Skeletal muscle satellite cell (primary cell): Measurements from ENCODE around the gene TPP2. TPM values are rescaled to one million over a fixed set of nuclear protein-coding genes. Genes with fewer than 3 reads are reported as not detected.

Experiments
- H3K27me3 ChIP-seq: 2 replicates; pipeline ENCODE4 v1.7.0; 2013; ENCODE audit warnings: low read length; ENCODE audit not compliant: control insufficient read depth, insufficient read depth
- H3K36me3 ChIP-seq: 2 replicates; pipeline ENCODE4 v1.7.0; 2013; ENCODE audit warnings: mild to moderate bottlenecking, control low read depth, low read length; ENCODE audit not compliant: insufficient read depth
- H3K4me1 ChIP-seq: 2 replicates; pipeline ENCODE4 v1.7.0; 2013; ENCODE audit warnings: low read length; ENCODE audit not compliant: control insufficient read depth, insufficient read depth
- H3K4me2 ChIP-seq: 2 replicates; pipeline ENCODE4 v1.7.0; 2013; ENCODE audit warnings: mild to moderate bottlenecking, low read length
- H3K4me3 ChIP-seq: 2 replicates; pipeline ENCODE4 v1.7.0; 2013; ENCODE audit warnings: low read length
- H3K9ac ChIP-seq: 2 replicates; pipeline ENCODE4 v1.7.0; 2013; ENCODE audit warnings: mild to moderate bottlenecking, low read depth, low read length, moderate library complexity
- H3K9me3 ChIP-seq: replicated peaks from 2 replicates; pipeline ENCODE4 v1.7.0; 2013; ENCODE audit warnings: mild to moderate bottlenecking, control low read depth, low read length
- total RNA-seq: library from RNA; depleted of rRNA; stranded (reverse); fragments of >200 nt; gene quantifications from 2 replicates; pipeline ENCODE4 v1.2.3, GENCODE V29; 2012; rRNA removed

Gene TPP2
- total RNA-seq = 48.1 and 62.9 TPM in 2 replicates

DNA sequence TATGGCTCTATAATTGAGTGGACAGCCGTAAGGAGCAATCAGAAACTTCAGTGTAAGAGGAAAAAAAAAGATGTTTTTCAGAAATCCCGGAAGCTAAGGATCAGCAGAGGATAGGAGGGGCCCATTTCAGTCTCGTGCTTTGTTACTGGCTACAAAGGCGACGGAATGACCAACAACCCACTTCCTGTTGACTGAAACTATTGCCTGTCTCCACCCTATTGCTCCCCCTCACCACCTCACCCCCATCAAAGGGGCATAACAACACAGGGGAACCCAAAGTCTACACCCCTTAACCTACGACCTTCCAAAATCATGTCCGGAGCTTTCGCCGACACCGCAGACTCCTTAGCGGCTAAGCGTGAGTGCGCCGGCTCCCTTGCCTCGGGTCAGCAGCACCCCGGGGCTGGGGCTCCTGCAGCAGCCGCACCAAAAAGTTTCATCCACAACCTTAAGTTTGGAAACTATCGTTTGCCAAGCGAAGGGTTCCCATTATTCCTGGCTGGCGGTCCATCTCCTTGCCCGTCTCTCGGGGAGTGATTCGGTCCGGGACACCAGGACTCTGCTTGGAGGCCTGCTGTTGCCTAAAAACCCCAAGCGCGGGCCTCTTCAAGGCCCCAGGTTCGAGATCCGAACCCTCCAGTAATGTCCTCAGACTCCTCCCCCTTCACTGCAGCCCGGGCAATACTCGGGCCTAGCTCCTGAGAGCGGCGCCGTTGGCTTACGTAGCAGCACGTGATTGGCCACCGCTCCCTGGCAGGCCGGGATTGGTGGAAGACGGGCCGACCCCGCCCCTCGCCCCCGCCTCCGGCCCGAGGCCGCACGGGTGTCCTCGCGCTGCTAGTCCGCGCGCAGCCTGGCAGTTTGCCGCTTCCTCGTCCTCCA is at the start of gene TPP2:
TSS of gene TPP2 (plus strand) at position 840 of the 882 bp plus-strand sequence. CDS start 53 bp downstream, outside the sequence.
- Histone ChIP-seq H3K4me1 (peaks cover 22% of the 10 kb centered on the region), H3K9me3 (no peaks in the 10 kb centered on the region), H3K9ac (peak within 1 kb of the TSS; percentile 99), H3K4me3 (peak within 1 kb of the TSS; percentile 85), H3K27me3 (no peaks in the 10 kb centered on the region), H3K4me2 (peak within 1 kb of the TSS; percentile 96), H3K36me3 (no peaks in the 10 kb centered on the region)

DNA sequence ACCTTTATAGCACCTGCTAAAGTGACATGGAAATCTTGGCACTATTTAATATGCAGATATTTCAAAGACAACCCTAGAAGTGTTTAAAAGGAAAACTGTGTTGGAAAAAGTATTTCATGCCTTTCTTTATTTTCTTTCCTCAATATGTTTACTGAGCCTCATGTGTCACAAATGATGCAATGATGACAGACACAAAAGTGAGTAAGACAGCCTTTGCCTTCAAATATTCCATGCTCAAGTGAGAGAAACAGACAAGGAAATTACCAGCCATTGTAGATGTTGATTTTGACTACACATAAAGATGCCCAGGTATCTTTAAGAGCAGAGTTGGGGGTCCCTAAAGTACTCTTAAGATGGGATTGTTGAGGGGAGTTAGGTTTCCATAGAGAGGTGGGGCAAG is 48.0 kb upstream of the TPP2 start:
- Histone ChIP-seq H3K4me3 (no peak overlapping the region), H3K9me3 (no peaks in the 10 kb centered on the region), H3K9ac (no peak overlapping the region), H3K4me2 (no peak overlapping the region), H3K27me3 (peaks cover 26% of the 10 kb centered on the region), H3K4me1 (no peaks in the 10 kb centered on the region), H3K36me3 (no peaks in the 10 kb centered on the region)

- no peak overlapping the region for H3K9ac ChIP-seq
- peaks cover 23% of the 10 kb centered on the region for H3K27me3 ChIP-seq
- H3K9me3 ChIP-seq = no peaks in the 10 kb centered on the region
- no peak overlapping the region for H3K4me2 ChIP-seq
- no peaks in the 10 kb centered on the region for H3K36me3 ChIP-seq
- no peaks in the 10 kb centered on the region for H3K4me1 ChIP-seq
- H3K4me3 ChIP-seq = no peak overlapping the region
These were observed 46.3 kb upstream of the TPP2 start for GRCh38 chr13:102550507-102550906.

DNA sequence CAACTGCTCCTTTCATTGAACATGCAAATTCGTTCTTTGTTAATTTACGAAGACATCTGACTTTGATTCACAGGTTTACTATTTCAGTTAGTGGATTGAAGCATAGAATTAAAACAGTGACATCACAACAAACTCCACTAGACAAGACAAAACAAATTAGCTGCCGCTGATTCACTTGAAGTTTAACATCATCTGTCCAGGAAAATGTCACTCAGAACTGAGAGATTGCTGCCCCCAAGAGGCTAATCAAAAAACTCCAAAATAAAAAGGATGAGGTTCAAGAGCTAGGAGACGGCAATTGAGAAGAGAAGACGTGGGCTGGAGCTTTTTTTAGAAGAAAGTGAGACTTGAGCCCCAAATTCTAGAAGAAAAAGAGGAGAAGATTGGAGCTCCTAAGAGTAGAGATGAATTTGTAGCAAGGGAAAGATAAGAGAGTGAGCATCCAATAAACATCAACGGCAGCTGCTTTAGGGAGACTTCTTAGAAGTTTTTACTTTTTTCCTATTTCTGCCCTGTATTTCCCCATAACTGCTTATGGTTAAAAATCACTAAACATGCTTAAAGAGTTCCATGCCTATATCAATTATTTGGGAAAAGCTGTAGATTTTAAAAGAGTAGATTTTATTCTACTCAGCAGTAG is 40.8 kb upstream of the TPP2 start:
- Histone ChIP-seq H3K4me2 (peak overlapping the region; percentile 62), H3K9me3 (no peaks in the 10 kb centered on the region), H3K27me3 (peaks cover 3% of the 10 kb centered on the region), H3K36me3 (no peaks in the 10 kb centered on the region), H3K4me3 (no peak overlapping the region), H3K4me1 (no peaks in the 10 kb centered on the region), H3K9ac (no peak overlapping the region)

DNA sequence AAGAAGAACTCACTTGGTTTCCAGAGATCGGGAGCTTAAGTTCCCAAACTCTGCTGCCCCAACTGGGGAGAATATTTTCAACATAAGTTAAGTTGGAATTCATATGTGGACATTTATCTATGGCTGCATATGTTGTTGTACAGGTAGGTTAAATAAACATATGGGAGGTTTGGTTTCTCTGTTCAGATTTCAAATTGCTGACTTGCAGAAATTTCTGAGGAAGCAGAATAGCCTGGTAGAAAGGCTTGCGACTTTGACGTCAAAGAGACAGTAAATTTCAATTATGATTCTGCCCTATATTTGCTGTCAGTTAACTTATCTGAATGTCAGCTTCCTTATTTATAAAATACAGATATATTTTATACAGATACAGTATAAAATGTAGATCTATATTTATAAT is 40.0 kb upstream of the TPP2 start:
- Histone ChIP-seq H3K36me3 (no peaks in the 10 kb centered on the region), H3K4me3 (no peak overlapping the region), H3K9ac (no peak overlapping the region), H3K4me2 (no peak overlapping the region), H3K9me3 (no peaks in the 10 kb centered on the region), H3K4me1 (no peaks in the 10 kb centered on the region), H3K27me3 (peaks cover 3% of the 10 kb centered on the region)

DNA sequence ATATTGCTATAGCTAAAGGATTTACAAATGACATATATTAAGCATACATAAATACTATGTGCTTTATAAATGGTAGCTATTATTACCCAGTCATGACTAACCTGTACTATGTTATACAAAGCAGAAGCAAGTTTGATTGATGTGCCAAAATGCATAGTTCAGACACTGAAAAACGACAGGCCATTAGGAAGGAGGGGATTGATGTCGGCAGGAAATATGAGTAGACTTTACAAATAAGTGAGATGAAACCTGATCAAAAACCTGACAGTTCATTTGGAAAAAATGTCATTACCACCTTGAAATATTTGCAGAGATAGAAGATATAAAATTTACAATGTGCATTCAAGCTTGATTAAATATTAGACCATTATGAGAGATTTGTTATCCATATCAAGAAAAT is 38.8 kb upstream of the TPP2 start:
- Histone ChIP-seq H3K27me3 (no peaks in the 10 kb centered on the region), H3K4me1 (no peaks in the 10 kb centered on the region), H3K4me2 (no peak overlapping the region), H3K36me3 (no peaks in the 10 kb centered on the region), H3K9me3 (no peaks in the 10 kb centered on the region), H3K4me3 (no peak overlapping the region), H3K9ac (no peak overlapping the region)

DNA sequence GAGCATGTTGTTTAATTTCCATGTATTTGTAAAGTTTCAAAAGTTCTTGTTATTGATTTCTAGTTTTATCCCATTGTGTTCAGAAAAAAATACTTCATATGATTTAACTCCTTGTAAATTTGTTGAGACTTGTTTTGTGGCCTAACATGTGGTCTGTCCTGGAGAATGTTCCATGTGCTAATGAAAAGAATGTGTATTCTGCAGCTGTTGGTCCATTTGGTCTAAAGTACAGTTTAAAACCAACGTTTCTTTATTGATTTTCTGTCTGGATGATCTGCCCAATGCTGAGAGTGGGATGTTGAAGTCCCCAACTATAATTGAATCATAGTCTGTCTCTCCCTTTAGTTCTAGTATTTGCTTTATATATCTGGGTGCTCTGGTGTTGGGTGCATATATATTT is 34.9 kb upstream of the TPP2 start:
- Histone ChIP-seq H3K4me1 (no peaks in the 10 kb centered on the region), H3K4me2 (no peak overlapping the region), H3K4me3 (no peak overlapping the region), H3K9ac (no peak overlapping the region), H3K9me3 (no peaks in the 10 kb centered on the region), H3K36me3 (no peaks in the 10 kb centered on the region), H3K27me3 (peaks cover 22% of the 10 kb centered on the region)

GRCh38 chr13:102563267-102563666 is 33.5 kb upstream of the TPP2 start:
- Histone ChIP-seq H3K4me1 (no peaks in the 10 kb centered on the region), H3K4me3 (no peak overlapping the region), H3K4me2 (no peak overlapping the region), H3K9ac (no peak overlapping the region), H3K36me3 (no peaks in the 10 kb centered on the region), H3K9me3 (no peaks in the 10 kb centered on the region), H3K27me3 (peaks cover 32% of the 10 kb centered on the region)

DNA sequence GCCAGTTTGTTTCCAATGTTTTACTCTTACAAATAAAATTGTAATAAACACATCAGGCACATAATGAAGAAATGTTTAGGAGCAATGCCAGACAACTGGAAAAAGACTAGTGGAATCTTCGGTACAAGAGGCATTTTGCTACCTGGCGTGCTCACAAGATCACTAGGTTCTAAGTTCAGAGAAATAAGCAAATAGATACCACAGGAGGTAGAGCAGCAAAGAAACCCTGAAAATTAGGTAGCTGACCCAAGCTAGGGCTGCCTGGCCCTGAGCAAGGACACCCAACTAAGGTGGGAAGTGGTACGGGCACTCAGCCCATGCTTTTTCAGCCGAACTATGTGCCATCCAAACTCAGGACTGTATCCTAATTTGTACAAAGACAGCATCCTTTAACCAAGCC is 32.2 kb upstream of the TPP2 start:
- H3K9ac ChIP-seq = no peak overlapping the region
- H3K4me3 ChIP-seq = no peak overlapping the region
- no peaks in the 10 kb centered on the region for H3K9me3 ChIP-seq
- peaks cover 34% of the 10 kb centered on the region for H3K27me3 ChIP-seq
- no peak overlapping the region for H3K4me2 ChIP-seq
- H3K36me3 ChIP-seq = no peaks in the 10 kb centered on the region
- H3K4me1 ChIP-seq = peaks cover 2% of the 10 kb centered on the region

DNA sequence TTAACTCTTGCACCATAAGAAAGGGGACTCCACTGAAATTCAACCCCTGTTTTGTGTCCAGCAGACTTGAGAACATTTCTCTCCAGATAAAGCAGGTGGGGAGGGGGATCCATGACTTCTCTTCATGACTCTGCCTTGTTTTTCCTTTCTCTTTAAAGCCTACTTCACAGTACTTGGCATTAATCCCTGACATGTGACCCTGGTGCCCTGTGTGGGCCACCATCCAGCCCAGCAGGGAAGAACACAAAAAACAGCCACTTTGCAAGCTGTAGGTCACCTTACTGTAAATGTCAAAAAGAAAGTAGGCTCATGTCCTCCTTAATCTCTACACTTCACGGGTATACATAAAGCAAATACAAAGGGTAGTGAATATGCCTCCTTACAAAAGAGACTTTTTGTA is 30.3 kb upstream of the TPP2 start:
- Histone ChIP-seq H3K4me1 (peaks cover 10% of the 10 kb centered on the region), H3K4me3 (no peak overlapping the region), H3K9me3 (no peaks in the 10 kb centered on the region), H3K36me3 (no peaks in the 10 kb centered on the region), H3K4me2 (no peak overlapping the region), H3K9ac (no peak overlapping the region), H3K27me3 (peaks cover 50% of the 10 kb centered on the region)

GRCh38 chr13:102567857-102568256 is 28.9 kb upstream of the TPP2 start:
- H3K9me3 ChIP-seq = no peaks in the 10 kb centered on the region
- no peaks in the 10 kb centered on the region for H3K36me3 ChIP-seq
- H3K9ac ChIP-seq = no peak overlapping the region
- peaks cover 60% of the 10 kb centered on the region for H3K27me3 ChIP-seq
- no peak overlapping the region for H3K4me2 ChIP-seq
- H3K4me1 ChIP-seq = peaks cover 10% of the 10 kb centered on the region
- no peak overlapping the region for H3K4me3 ChIP-seq
